CD4-positive, alpha-beta T cell treated with Interleukin-6 for 4 hours (primary cell): ENCODE measurements around the gene ESCO1.

Experiments
- DNase-seq: peaks from one replicate; pipeline ENCODE4 v3.0.0-alpha.2; 2020; ENCODE audit warnings: mixed read lengths

ESCO1 gene

DNA sequence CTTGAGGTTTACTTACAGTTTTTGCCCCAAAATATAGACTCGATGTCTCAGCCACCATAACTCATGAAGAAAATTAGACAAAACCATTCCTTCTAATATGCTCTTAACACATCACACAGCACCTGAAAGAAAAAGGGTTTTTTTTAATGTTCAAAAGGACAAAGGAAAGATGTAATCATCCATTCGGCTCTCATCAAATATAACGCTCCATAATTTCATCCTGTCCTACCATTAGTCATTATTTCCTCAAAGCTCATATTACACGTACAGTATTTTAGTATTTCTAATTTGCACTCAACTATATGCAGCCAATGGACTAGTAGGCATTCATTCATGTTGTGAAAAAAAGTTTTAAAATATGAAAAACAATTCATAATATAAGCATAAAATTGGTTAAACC, 24.8 kb downstream of the ESCO1 start:
- no peak for DNase-seq

DNA sequence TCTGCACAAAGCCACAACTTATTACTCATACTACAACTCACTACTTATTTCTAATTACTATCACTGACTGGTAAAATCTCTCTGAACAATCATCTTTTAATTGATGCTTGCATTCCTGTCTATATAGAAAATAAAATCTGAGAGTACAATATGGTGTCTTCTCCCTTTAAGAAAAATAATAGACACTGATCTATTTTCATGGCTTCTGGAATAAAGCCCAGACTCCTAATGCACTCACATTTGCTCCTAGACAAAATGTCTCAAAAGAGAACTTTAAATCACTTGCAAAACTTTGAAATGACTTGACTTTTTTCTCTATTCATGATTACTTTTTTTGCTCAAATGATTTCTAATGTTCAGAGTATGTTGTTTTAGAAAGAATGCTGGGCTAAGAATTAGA, 28.7 kb downstream of the ESCO1 start:
- no peak for DNase-seq

DNA sequence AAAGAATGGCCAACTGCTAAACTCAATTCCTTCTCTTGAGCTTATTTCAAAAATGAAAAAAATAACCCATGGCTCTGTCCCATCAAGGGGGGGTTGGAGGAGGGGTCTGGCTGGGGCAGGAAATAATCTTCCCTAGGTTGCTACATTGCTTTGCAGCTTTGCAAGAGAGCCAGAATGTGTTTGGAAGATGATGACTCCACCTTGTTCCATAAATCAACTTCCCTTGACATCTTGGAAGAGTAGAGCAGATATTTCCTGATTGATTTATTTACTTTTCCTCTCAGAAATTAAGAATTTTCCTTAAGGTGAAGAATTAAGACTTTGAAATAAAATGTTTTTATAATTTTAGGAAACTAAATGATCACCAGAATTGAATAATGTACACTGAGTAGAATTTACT, 41.3 kb downstream of the ESCO1 start:
- no peak for DNase-seq

DNA sequence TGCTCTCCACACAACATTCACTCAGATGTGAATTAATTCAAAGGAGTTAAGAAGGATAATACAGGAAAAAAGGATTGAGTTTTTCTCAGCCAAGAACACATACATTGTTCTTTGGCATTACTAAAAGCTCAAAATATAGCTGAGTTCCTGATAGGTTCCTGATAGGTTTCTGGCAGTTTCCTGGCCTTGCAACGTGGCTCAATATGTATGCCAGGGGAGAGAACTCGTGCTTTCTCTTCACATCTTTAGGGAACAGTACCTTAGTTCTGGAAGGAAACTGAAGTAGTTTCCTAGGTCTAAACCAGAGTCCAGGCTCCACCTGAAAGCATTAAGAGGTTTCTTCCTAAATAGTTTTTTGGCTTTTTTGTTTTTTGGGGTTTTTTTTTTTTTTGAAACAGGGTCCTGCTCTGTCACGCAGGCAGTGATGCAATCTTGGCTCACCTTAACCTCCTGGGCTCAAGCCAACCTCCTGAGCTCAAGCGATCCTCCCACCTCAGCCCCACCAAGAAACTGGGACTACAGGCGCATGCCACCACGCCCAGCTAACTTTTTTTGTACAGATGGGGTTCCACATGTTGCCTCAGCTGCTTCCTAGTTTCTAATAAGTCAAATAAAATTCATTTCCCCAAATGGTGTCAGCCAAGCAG, 42.8 kb downstream of the ESCO1 start:
- DNase-seq: no peak

DNA sequence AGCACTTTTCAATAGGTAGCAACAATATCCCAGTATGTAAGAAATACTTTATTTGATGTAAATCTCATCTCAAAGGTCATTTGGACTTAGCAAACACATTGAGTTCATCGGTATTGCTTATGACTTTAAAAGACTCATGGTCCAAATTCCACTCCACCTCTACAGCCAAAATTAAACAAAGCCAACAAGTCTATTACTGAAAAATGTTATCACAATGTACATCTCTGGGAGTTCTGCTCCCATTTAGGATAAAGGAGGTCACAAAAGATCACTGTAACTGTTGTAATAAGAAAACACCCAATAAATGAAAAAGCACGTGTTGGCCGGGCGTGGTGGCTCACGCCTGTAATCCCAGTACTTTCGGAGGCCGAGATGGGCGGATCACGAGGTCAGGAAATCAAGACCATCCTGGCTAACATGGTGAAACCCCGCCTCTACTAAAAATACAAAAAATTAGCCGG, 50.0 kb downstream of the ESCO1 start:
- DNase-seq: no peak

DNA sequence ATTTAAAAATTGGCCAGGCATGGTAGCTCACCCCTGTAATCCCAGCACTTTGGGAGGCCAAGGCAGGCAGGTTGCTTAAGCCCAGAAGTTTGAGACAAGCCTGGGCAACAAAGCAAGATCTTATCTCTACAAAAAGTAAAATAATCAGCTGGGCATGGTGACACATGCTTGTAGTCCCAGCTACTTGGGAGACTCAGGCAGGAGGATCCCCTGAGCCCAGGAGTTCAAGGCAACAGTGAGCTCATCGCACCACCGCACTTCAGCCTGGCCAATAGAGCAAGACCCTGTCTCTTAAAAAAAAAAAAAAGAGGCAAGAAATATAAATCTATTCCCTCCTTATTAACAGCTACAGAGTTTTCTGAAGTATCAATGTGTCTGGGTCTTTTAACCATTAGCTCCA, 51.9 kb downstream of the ESCO1 start:
- DNase-seq: no peak

DNA sequence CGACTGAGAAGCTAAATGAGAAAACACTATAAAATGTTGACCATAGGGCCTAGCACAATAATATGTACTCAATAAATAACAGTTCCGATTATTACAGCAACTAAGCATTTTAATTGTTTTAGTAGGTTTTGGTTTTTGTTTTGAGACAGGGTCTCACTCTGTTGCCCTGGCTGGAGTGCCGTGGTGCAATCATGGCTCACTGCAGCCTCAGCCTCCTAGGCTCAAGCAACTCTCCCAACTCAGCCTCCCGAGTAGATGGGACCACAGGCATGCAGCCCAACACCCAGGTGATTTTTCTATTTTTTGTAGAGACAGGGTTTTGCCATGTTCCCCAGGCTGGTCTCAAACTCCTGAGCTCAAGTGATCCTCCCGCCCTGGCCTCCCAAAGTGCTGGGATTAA, 54.1 kb downstream of the ESCO1 start:
- DNase-seq: no peak

DNA sequence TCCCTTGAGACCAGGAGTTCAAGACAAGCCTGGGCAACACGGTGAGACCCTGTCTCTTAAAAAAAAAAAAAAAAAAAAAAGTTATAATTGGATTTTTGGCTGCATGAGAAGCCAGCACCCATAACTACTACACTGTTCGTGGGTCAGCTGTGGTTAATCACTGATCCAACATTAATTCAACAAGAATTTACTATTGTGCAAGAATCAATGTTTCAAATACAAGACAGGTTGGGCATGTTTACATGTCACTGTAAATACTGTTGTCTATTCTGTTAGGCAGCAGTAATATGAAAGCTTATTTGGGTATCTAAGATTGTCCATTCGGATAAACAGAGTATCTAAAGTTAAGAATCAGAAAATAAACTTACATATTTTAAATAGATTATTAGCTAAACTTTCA, 62.3 kb downstream of the ESCO1 start:
- no peak for DNase-seq

DNA sequence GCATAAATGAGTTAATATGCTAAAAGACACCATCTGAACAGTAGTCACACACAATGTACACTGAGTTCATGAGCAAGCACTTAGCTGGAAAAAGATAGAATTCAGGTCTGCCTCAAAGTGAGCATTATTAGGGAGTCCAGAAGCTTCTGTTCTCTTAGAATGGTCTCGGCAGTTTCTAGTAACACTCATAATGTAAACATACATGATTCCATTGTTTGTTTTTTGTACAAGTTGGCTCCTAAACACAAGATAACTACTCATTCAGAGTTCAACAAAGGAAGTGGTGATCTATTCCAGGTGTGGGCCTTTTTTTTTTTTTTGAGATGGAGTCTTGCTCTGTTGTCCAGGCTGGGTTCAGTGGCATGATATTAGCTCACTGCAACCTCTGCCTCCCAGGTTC, 66.2 kb downstream of the ESCO1 start:
- no peak for DNase-seq

DNA sequence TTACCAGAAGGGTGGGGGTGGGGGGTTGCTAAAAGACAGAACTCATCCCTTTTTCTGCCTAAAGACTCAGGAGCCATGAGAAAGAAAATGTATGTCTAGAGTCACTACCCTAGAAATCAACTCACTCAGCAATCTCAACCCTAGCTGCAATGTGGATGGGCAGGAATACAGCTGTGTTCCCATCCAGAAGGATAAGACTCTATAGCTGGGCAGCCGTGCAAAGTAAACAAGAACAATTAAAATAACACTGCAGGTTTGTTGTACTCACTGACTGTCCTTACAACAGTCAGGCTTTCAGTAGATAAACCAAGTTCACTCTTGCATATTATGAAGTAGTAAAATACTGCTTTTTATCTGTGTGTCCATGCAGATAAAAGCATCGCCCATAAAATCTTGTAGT, 74.0 kb downstream of the ESCO1 start:
- DNase-seq: no peak

DNA sequence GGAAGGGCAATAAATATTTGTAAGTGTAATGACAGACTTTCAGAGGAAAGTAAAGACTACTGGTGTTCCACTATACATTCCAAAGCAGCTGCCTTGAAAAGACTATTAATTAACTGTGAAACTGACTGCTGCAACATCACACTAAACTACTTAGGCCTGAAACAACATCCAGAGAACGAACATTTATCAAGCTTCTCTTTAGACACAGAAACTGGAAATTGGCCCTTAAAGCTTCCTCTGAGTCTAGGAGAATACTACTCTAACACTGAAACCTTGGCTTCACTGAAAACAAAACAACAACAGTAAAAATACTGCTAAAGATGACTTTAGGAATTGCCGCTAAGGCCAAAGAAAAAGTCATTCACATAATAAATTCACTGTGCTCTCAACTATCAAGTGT, 74.6 kb downstream of the ESCO1 start:
- DNase-seq: no peak

DNA sequence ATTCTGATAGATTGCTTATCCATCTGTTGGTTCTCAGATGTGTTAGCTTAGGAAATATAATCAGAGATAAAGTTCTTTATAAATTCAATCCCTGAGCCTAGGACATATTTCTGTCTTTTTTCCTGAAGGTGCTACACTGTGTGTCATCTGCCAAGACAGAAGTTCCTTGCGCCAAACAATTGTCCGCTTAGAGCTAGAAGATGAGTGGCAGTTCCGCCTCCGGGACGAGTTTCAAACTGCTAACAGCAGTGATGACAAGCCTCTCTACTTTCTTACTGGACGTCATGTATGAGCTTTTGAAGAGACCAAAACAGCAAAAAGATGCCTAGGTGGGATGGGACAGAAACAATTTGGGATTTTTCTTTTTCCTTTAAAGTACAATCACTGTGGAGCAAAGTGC, 78.0 kb downstream of the ESCO1 start:
- DNase-seq: no peak

DNA sequence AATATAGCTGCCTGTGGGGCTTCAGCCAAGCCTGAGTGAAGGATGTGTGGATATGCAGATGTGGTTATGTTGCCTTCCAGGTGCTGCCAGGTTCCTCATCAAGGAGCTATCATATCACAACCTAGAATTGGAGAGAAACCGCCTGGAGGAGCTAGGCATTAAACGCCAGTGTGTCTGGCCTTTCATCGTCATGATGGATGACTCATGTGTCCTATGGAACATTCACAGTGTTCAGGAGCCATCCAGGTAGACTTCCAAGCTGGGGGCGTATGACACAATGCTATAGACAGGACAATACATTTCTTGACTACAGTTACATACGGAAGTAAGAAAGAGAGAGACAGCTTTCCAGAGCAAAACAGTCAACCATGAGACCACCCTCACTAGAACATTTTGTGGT, 86.8 kb downstream of the ESCO1 start:
- no peak for DNase-seq

DNA sequence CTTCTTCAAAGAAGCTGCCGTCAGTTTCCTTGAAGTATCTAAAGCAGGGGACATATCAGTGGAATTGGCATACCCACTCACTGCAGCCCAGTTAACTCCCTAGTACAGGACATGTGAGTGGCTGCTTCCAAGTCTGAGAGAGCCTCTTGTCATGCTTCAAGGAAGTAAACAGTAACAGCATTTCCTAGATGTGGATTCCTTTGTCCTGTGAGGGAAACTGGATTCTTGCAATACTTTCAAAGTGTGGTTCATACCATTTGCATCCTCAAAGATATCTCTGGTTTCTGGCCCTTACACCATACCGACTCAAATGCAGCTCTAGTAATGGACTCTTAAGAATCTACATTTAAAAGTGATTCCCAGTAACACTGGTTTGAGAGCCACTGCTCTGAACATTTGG, 87.2 kb downstream of the ESCO1 start:
- DNase-seq: no peak

DNA sequence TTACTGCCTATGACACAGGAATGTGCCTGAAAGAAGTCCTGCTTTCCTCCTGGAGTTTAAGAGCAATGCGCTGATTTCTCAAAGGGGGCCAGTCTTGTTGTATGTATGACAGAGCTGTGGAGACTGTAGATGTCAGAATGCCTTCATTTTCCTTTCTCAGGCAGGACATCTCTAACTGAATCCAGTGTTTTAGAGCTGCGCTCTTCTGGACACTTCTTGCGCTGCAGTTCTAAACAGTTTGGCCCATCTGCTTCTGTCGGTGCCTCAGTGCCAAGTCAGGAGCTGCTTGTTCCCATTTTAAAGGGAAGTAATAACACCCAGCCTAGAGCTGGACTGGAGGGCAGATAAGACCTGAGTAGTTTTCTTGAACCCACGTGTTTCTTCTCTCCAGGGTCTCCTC, 91.4 kb downstream of the ESCO1 start:
- no peak for DNase-seq

DNA sequence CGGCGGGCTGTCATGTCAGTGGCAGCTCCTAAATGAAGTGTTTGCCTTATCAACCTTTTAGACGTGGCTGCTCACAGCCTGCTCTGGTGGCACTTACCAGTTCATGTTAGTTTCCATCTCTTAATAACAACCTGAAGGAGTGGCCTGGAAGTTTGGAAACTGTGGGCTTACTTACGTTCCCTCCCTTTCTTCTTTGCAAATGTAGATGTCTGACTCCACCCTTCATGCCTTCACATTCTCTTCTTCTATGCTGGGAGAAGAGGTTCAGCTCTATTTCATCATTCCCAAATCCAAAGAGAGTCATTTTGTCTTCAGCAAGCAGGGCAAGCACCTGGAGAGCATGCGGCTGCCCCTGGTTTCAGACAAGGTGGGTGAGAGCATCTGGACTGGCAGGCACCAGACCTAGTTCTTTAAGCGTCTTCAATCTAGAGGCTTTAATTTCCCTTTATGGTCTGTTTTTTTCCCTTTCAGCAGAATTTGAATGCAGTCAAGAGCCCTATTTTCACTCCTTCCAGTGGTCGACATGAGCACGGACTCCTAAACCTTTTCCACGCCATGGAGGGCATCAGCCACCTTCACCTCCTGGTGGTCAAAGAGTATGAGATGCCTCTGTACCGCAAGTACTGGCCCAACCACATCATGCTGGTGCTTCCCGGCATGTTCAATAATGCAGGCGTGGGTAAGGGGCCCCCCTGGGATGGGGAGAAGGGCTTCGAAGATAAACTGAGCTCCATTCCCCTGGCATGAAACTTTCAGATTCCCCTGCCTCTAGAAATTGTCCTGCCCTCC, 92.4 kb downstream of the ESCO1 start:
- no peak for DNase-seq

DNA sequence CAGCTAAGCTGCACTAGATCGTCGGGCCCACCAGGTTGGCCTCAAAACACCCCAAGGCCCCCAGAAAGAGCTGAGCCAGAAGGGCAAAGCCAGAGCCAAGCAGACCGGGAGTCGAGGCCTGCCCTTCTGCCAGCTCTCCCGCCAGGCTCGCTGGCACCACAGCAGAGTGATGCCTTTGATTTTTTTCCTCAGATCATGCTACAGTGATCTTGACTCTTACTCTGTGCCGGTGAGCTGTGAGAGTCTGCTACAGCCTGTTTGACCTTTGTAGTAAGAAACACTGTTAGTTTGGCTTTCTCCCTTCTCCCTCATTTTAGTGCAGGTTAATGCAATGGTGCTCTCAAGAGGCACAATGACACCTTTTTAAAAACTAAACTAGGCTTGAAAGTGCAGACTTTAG, 97.8 kb downstream of the ESCO1 start:
- no peak for DNase-seq

DNA sequence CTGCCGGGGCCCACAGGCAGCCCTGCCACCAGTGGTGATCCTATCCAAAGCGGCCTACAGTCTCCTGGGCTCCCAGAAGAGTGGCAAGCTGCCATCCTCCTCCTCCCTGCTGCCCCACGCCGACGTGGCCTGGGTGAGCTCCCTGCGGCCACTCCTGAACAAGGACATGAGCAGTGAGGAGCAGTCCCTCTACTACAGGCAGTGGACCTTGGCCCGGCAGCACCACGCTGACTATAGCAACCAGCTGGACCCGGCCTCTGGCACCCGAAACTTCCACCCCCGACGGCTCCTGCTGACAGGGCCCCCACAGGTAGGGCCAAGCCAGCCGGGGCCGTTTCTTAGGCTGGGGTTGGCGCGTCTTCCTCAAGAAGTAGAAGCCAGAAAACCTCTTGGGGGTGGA, 100.5 kb downstream of the ESCO1 start:
- DNase-seq: no peak

DNA sequence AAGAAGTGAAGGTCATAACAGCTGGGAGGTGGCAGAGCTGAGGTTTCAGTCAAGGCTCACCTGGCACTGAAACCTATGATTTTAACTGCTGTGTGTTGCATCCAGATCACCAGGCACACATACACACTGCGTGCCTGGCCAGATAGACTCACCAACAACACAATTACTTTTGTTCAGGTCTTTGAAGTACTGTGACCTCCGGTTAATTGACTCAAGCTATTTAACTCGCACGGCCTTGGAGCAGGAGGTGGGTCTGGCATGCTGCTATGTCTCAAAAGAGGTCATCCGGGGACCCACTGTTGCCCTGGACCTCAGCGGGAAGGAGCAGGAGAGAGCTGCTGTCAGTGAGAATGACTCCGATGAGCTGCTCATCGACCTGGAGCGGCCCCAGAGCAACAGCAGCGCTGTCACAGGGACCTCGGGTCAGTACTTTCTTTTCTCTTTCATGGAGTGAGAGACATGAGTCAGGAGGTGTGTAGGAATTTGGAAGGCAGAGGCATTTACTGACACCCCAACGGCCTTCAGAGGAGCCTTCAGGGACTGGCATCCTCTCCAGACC, 104.1 kb downstream of the ESCO1 start:
- DNase-seq: no peak

DNA sequence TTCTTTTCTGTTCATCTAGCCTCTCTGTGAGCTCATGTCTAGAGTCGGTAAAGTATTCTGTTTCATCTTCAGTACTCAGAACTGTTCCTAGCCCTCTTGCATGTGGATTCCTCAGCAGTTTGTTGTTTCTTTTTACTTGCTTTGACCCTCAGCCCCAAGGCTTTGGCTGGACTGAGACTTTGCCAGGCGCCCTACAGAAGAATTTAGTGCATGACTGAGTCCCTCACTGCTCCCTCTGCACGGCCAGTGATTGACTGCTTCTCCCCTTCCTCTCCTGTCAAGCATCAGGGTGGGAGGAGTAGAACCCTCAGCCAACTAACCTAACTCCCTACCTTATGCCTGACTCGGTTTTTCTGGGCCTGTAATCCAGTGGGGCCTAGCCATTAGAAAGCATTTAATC, 109.8 kb downstream of the ESCO1 start:
- no peak for DNase-seq

DNA sequence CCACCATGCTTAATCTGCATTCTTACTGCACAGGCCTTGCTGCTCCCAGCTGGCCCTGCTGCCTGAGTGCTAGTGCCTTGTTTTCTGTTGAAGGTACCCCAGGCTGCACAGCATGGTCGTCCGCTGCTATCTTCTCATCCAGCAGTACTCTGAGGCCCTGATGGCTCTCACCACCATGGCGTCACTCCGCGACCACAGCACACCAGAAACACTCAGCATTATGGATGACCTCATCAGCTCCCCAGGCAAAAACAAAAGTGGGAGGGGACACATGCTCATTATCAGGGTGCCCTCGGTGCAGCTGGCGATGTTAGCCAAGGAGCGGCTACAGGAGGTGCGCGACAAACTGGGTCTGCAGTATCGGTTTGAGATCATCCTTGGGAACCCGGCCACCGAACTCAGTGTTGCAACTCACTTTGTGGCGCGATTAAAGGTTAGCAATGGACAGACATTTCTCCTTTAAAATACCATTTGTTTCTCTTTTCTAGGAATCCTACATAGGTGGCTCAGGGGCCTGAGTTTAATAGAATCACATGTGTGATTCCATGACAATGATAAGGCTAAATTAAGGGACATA, 110.5 kb downstream of the ESCO1 start:
- no peak for DNase-seq

DNA sequence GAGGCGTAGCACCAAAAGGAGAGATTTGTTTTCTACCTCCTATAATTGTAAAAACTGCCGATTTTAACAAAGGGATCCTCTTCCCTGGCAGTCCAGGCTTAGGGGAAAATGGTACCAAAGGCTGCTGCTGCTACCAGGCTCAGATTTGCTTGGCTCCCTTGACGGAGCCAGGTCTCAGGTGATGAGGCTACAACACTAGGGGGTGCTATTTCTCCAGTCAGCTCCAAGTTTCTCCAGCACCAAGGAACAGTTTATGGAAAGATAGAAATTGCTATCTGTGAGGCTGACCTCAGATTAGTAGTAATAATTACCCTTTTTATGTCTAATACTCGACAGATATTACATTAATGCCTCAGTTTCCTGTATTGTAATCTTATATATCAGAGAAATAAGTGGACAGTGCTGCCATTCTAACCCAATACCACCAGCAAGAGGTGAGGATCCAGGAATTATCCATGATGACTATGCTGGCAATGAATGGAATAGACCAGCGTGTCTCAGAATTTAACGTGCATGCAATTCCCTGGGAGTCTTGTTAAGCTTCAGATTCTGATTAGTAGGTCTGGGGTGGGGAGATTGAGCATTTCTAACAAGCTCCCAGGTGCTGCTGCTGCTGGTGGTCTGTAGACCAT, 111.3 kb downstream of the ESCO1 start:
- DNase-seq: peak; percentile 15

DNA sequence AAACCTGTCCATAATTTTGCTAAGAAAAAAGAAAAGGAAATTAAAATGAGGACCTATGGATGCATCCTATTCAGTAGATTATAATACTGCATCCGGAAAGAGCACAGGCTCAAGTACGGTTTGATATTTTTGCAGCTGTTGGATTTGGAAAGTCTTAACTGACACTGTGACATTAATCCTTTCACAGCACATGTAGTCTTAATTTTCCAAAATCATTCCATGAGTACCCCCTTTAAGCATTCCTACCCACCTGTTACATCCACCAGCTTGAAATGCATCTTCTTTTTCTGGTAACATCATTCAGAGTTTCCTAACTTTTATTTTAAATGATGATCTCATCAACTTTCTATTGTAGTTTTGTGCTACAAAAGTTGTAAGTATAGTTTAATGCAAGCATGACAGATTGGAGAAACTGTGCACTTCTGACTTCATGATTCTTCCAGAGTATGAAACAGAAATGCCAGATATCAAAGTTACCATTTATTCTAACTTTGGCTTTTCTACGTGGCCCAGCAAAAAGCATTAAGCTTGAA, 113.5 kb downstream of the ESCO1 start:
- DNase-seq: no peak
